Liver (tissue), 3 donors: ENCODE measurements around the gene KPNA6.

Source experiments
- EGR1 ChIP-seq, 2 donors: IDR thresholded peaks; 2 replicates each; pipeline ENCODE4 v1.6.1; 2016 to 2018; ENCODE audit warnings: antibody characterized with exemption in 2 of 2, low read depth in 2 of 2
- GABPA ChIP-seq, 2 donors: IDR thresholded peaks in 1 of 2; conservative IDR thresholded peaks in 1 of 2; 2 replicates each; pipeline ENCODE4 v1.6.1; 2016; ENCODE audit warnings: antibody characterized with exemption in 2 of 2, mild to moderate bottlenecking in 1 of 2, moderate library complexity in 1 of 2
- HNF4G ChIP-seq: IDR thresholded peaks from 2 replicates; pipeline ENCODE4 v1.6.1; 2016; ENCODE audit warnings: antibody characterized with exemption
- JUND ChIP-seq, 2 donors: IDR thresholded peaks; 2 replicates each; pipeline ENCODE4 v1.6.1; 2016; ENCODE audit warnings: antibody characterized with exemption in 2 of 2
- TF ChIP-seq, protein P1 (sequence below): fragments of 150-350 bp; IDR thresholded peaks from 2 replicates; pipeline ENCODE4 v1.5.1; 2017; ENCODE audit warnings: improper control_type of control experiment, low read depth, low read length; ENCODE audit not compliant: missing input control
- donor health status: healthy.
- donor health status: healthy.

- TF ChIP-seq JUND (IDR thresholded peaks at IDR 0.05) (no peak), GABPA (IDR thresholded peaks at IDR 0.05 in 1 of 2, conservative IDR thresholded peaks at IDR 0.05 in 1 of 2) (no peak), EGR1 (IDR thresholded peaks at IDR 0.05; ENCODE audit: low read depth in 2 of 2) (no peak), HNF4G (no peak)
- TF ChIP-seq, protein P1, sequence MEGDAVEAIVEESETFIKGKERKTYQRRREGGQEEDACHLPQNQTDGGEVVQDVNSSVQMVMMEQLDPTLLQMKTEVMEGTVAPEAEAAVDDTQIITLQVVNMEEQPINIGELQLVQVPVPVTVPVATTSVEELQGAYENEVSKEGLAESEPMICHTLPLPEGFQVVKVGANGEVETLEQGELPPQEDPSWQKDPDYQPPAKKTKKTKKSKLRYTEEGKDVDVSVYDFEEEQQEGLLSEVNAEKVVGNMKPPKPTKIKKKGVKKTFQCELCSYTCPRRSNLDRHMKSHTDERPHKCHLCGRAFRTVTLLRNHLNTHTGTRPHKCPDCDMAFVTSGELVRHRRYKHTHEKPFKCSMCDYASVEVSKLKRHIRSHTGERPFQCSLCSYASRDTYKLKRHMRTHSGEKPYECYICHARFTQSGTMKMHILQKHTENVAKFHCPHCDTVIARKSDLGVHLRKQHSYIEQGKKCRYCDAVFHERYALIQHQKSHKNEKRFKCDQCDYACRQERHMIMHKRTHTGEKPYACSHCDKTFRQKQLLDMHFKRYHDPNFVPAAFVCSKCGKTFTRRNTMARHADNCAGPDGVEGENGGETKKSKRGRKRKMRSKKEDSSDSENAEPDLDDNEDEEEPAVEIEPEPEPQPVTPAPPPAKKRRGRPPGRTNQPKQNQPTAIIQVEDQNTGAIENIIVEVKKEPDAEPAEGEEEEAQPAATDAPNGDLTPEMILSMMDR, result no peak
Observed at GRCh38 chr1:32179193-32179442, 71.3 kb downstream of the KPNA6 start.
